NCI-H748 treated with DMSO at 0.1 percent for 48 hours (cell line): ENCODE measurements around the gene KAT6B.
"Not testable (repeated sequence)": the region's sequence is repeated elsewhere in the genome, so short reads cannot be mapped to it uniquely, and the experiment has no call there.

ENCODE experiments used
- DNase-seq: peaks from one replicate; lab custom pipeline; 2025; lab: John Stamatoyannopoulos, UW

The KAT6B gene

GRCh38 chr10:74826142-74827044 is at the start of gene KAT6B:
TSS of gene KAT6B (plus strand) at chr10:74826600. CDS start at chr10:74842858, 16,258 bp downstream.
- DNase-seq, result peak; percentile 98

- no peak for DNase-seq
Observed at GRCh38 chr10:74778436-74779094, 47.8 kb upstream of the KAT6B start.

DNA sequence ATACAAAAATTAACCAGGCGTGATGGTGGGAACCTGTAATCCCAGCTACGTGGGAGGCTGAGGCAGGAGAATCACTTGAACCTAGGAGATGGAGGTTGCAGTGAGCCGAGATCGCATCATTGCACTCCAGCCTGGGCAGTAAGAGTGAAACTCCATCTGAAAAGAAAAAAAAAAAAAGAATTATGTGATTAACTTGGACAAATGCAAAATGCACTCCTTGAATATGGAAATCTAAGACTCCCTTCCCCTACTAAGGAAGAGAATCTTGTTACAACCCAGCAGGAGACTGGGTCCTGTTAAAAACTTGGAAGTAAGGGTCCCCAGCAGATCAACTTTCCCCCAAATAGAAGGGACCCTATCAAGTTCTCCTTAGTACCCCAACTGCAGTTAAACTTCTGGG is 44.5 kb upstream of the KAT6B start:
- not testable (repeated sequence) for DNase-seq

DNA sequence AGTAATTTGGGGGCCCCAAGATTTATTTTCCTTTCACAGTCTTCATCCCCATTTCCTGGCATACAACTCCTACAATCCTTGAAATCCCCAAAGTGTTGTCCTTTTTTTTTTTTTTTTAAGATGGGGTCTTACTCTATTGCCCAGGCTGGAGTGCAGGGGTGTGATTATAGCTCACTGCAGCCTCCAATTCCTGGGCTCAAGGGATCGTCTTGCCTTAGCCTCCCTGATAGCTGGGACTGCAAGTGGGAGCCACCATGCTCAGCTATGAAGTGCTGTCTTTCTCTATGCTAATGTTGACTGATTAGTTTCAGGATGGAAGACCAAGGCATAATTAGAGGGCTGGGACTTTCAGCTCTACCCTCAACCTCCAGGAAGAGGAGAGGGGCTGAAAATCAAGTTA is 41.9 kb upstream of the KAT6B start:
- no peak for DNase-seq

- peak; percentile 16 for DNase-seq
Observed at GRCh38 chr10:74786126-74786525, 40.3 kb upstream of the KAT6B start.

DNA sequence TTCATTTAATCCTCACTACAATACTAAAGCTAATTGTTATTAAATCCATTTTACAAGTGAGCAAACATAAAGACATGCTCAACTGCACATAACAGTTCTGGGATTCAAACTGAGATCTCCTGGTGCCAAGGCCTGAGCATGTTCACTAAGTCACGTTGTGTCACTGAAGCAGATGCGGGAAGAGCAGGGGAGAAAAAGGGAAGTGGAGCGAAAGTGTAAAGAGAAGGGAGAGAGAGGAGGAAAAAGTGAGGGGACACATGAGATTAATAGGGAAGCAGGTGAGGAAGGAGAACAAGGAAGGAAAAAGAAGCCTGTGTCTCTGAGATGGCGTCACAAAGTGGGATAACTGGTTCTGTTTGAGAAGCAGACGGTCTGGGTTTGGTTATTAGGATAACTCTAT is 38.9 kb upstream of the KAT6B start:
- no peak for DNase-seq

- not testable (repeated sequence) for DNase-seq
Observed at GRCh38 chr10:74791979-74792378, 34.4 kb upstream of the KAT6B start.

GRCh38 chr10:74792726-74793125 is 33.7 kb upstream of the KAT6B start:
- DNase-seq, result no peak

GRCh38 chr10:74793240-74793639 is 33.2 kb upstream of the KAT6B start:
- not testable (repeated sequence) for DNase-seq

DNA sequence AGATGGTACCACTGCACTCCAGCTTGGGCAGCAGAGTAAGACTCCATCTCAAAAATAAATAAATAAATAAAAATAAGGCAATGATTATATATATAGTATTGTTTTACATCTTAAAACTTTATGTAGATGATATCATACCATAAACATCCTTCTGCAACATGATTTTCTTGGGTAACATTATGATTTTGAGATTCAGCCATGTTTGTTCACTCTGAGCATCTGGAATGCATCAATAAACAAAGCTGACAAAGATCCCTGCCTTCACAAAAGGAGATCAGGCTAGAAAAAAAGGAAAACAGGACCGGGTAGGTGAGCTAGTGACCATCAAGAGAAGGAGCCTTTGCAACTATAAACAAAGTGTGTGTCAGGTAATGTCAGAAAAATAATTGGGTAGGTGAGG is 31.9 kb upstream of the KAT6B start:
- DNase-seq, result no peak

DNA sequence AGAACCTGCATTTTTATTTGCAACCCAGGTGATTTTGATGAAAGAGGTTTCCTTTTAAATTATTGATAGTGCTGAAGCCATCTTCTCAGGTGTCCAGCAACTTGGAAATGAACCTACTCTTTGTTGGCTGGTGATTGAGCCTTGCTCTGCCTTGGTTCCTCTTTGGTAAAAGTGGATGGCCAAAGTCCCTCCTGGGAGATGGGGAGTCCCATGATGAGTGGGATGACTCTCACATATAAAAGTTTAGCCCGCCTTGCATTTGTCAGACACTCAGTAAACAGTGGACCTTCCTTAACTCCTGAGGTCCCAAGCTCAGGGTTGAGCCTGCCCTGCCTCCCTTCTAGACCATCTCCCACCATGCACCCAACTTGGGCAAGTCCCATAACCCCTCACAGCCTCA is 28.9 kb upstream of the KAT6B start:
- DNase-seq, result no peak

DNA sequence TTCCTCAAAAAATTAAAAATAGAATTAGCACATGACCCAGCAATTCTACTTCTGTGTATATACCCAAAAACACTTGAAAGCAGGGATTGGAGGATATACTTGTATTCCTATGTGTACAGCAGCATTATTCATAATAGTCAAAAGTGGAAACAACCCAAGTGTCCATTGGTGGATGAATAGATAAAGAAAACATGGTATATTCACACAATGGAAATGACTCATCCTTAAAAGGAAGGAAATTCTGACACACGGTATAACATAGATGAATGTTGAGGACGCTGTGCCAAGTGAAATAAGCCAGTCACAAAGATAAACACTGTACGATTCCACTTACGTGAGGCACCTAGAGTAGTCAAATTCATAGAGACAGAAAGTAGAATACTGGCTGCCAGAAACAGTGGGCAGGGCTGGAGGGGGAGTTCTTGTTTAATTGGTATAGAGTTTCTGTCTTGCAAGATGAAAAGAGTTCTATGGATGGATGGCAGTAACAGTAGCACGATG is 26.6 kb upstream of the KAT6B start:
- no peak for DNase-seq

DNA sequence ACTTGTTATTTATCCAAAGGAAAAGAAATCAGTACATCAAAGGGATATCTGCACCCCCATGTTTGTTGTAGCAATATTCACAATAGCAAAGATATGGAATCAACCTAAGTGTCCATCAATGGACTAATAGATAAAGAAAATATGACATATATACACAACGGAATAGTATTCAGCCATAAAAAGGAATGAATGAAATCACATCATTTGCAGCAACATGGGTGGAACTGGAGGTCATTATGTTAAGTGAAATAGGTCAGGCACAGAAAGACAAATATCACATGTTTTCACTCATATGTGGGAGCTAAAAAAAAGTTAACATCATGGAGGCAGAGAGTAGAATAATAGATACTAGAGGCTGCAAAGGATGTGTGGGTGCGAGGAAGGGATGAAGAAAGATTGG is 25.0 kb upstream of the KAT6B start:
- no peak for DNase-seq

GRCh38 chr10:74808501-74808900 is 17.9 kb upstream of the KAT6B start:
- DNase-seq, result no peak

DNA sequence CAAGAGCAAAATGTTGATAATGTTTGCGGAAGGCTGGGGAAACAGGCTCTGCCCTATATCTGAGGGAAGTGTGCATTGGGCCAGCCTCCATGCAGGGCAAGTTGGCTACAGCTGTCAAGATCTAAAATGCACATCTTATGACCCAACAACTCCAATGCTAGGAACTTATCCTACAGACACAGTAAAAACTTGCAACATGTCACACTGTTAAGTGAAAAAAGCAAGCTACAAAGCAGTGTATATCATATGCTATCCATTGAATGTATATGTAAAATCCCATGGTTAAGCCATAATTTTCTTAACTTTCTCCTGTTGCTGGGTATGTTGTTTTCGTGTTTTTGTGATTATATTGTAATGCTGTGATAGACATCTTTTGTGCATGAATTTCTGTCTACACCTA is 16.3 kb upstream of the KAT6B start:
- no peak for DNase-seq

GRCh38 chr10:74813381-74814259 is 12.8 kb upstream of the KAT6B start:
- DNase-seq, result no peak

DNA sequence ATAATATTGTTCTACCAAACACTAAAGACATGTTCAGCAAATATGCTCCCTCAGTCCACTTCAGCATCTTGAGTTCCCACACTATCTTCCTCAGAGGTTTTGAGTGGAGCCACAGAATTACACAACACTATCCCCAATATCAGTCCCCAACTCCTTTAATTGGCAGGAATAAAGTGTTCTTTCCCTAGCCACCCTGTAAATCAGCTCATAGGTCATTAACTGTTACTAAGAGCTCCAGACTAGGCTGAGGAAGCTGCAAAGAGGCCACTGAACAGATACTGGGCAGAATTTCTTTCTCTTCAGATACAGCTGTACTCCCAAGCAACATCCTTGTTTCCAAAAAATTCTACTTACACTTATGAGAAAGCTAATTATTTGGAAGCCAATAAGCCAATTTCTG is 11.6 kb upstream of the KAT6B start:
- DNase-seq, result no peak

- no peak for DNase-seq
Observed at GRCh38 chr10:74816824-74817498, 9.4 kb upstream of the KAT6B start.

- DNase-seq, result peak; percentile 87
Observed at GRCh38 chr10:74821501-74821900, 4.9 kb upstream of the KAT6B start.

- DNase-seq, result peak; percentile 64
Observed at GRCh38 chr10:74822101-74822500, 4.3 kb upstream of the KAT6B start.

GRCh38 chr10:74822521-74823089 is 3.8 kb upstream of the KAT6B start:
- DNase-seq, result no peak
